Posterior cingulate gyrus (tissue), 11 donors: ENCODE data around the gene DLGAP1.
"Not testable (repeated sequence)": the region's sequence is repeated elsewhere in the genome, so short reads cannot be mapped to it uniquely, and the experiment has no call there.

ENCODE experiments used
- DNase-seq, 10 donors: peaks; one replicate each; pipeline versions ENCODE4 v3.0.0 to v3.0.0-alpha.2; 2020 to 2021; ENCODE audit warnings: mixed read lengths in 3 of 10
- intact Hi-C: fragments of 100-400 bp; cut with DNase I; formaldehyde crosslinking; loops from one replicate; pipeline ENCODE4 v1.15.1; 2023

The DLGAP1 gene

GRCh38 chr18:3654442-3655253, 800.5 kb downstream of the DLGAP1 start:
- intact Hi-C loops: no loop called here
- no peak for DNase-seq

- intact Hi-C loops: no loop called here
- no peak for DNase-seq
These were observed 801.2 kb downstream of the DLGAP1 start for GRCh38 chr18:3653851-3654441.

GRCh38 chr18:3653263-3653850, 801.8 kb downstream of the DLGAP1 start:
- intact Hi-C loops: no loop called here
- DNase-seq: no peak

- intact Hi-C loops: no loop called here
- DNase-seq: peak in 8 of 10 donors; percentile 32 to 94 (median 68)
These were observed 802.5 kb downstream of the DLGAP1 start for GRCh38 chr18:3652380-3653262.

- intact Hi-C loops: no loop called here
- DNase-seq: no peak
These were observed 803.8 kb downstream of the DLGAP1 start for GRCh38 chr18:3651266-3651665.

- intact Hi-C loops, DNase-seq: not testable (repeated sequence)
These were observed 804.5 kb downstream of the DLGAP1 start for GRCh38 chr18:3650521-3651042.

GRCh38 chr18:3649633-3650426, 805.3 kb downstream of the DLGAP1 start:
- DNase-seq: no peak
- intact Hi-C loops: no loop called here

GRCh38 chr18:3649135-3649632, 805.9 kb downstream of the DLGAP1 start:
- DNase-seq: no peak
- intact Hi-C loops: no loop called here

GRCh38 chr18:3648641-3649040, 806.5 kb downstream of the DLGAP1 start:
- intact Hi-C loops: no loop called here
- DNase-seq: no peak

GRCh38 chr18:3648200-3648599, 806.9 kb downstream of the DLGAP1 start:
- intact Hi-C loops: no loop called here
- DNase-seq: no peak

- intact Hi-C loops: no loop called here
- no peak for DNase-seq
These were observed 807.5 kb downstream of the DLGAP1 start for GRCh38 chr18:3647636-3648035.

- no peak for DNase-seq
- intact Hi-C loops: no loop called here
These were observed 809.5 kb downstream of the DLGAP1 start for GRCh38 chr18:3645384-3646156.

- no peak for DNase-seq
- intact Hi-C loops: no loop called here
These were observed 820.7 kb downstream of the DLGAP1 start for GRCh38 chr18:3634250-3634939.

GRCh38 chr18:3631887-3632286, 823.2 kb downstream of the DLGAP1 start:
- peak in 1 of 10 donors; percentile 34 for DNase-seq
- intact Hi-C loops: no loop called here

- intact Hi-C loops: no loop called here
- peak in 1 of 10 donors; percentile 10 for DNase-seq
These were observed 828.1 kb downstream of the DLGAP1 start for GRCh38 chr18:3626929-3627458.

- DNase-seq: no peak
- intact Hi-C loops: no loop called here
These were observed 829.4 kb downstream of the DLGAP1 start for GRCh38 chr18:3625742-3626091.

- DNase-seq: peak in 1 of 10 donors; percentile 65
- intact Hi-C loops: no loop called here
These were observed 830.0 kb downstream of the DLGAP1 start for GRCh38 chr18:3624935-3625741.
